Testis (tissue), 2 donors: ENCODE data around the gene ZEB1.

Source experiments
- CTCF ChIP-seq, 3 experiments: fragments of 450-650 bp in 2 of 3; fragments of 200-600 bp in 1 of 3; sonication (generic) in 1 of 3; IDR thresholded peaks; one replicate each; pipeline ENCODE4 v1.5.1; 2016 to 2019; ENCODE audit warnings: antibody characterized with exemption in 3 of 3, mild to moderate bottlenecking in 2 of 3, moderate library complexity in 1 of 3
- POLR2A ChIP-seq: fragments of 450-650 bp; IDR thresholded peaks from one replicate; pipeline ENCODE4 v1.6.1; 2017; ENCODE audit warnings: antibody characterized with exemption, mild to moderate bottlenecking, moderate library complexity

GRCh38 chr10:31318382-31318853 is 598 bp upstream of the ZEB1 start:
- TF ChIP-seq CTCF (IDR thresholded peaks at IDR 0.05): no peak
- no peak for TF ChIP-seq POLR2A
